IPS-NIHi11 (cell line): Measurements from ENCODE around the gene GTF2F1.
A peak's percentile ranks its signal among the peaks of the same experiment; 100 is the strongest.
"Not testable (repeated sequence)": the region's sequence is repeated elsewhere in the genome, so short reads cannot be mapped to it uniquely, and the experiment has no call there.

Experiments
- DNase-seq: peaks from one replicate; pipeline ENCODE4 v3.0.0; 2012; ENCODE audit warnings: mixed read lengths, low spot score

GTF2F1 gene

DNA sequence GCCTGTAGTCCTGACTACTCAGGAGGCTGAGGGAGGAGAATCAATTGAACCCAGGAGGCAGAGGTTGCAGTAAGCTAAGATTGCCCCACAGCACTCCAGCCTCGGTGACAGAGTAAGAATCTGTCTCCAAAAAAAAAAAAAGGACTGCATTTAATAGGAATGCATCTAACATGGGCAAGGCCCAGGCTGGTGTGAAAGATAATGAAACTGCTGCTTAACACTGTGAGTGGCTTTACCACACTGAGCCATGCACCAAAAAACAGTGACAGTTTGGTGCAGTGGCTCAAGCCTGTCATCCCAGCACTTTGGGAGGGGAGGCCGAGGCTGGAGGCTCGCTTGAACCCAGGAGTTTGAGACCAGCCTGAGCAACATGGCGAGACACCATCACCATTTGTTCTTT, 8.6 kb downstream of the GTF2F1 start:
- DNase-seq, result no peak

DNA sequence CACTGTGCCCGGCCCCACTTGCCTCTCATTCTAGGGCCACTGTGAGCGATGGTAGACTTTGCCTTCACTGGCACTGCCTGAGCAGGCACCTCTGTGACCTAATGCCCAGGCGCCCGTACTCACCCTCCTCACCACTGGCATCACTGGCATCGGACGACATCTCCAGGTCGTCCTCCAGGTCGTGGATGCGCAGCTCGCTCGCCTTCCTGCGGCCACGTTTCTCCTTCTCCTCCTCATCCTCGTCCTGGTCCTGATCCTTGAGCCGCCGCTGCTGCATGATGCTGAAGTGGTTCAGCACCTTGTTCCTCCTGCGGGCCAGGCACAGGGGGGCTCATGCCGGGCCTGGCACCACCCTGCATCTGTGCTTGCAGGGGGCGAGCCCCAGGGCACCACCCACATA, 9.8 kb downstream of the GTF2F1 start:
- no peak for DNase-seq

DNA sequence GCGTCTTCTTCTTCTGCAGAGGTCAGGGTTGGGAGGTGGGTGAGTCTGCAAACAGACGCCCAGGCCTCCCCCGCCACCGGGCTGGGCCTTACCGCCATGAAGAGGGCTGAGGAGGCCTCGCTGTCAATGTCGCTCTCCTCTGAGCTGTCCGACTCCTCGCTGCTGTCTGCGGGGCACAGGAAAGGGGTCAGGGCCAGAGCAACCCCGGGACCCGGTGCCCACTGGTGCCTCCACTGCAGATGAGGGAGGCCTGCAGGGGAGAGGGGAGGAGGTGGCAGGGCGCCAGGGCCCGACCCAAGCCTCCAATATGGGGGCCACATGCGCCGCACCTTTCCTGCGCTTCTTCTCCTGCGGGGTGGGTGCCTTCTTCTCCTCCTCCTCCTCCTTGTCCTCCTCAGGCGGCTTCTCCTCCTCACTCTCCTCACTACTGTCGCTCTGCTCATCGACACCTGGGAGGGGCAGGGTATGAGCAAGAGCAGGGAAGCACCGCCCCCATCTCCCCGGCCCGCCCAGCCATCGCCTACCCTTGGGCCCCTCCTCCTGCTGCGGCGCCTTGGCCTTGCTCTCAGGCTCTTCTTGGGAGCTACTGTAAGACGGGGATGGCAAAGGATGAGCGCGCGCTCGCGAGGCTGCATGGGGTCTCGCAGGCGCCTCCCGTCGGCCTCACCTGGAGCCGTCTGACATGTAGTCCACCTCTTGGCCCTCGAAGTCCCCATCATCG, 11.8 kb downstream of the GTF2F1 start:
- DNase-seq, result no peak

DNA sequence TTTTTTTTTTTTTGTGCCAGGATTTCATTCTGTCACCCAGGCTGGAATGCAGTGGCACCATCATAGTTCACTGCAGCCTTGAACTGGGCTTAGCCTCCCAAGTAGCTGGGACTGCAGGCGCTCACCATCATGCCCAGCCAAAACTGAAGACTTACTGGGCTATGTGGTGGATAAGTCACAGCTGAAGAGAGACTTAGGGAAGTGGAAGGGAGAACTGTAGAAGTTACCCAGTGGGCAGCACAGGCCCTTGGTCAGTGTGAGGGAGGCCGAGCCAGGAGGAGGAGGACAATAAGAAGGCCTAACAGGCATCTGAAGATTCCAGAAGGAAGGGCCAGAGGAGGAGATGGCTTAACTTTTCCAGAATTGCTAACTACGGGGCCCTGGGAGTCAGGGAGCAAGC, 13.2 kb downstream of the GTF2F1 start:
- DNase-seq, result no peak

DNA sequence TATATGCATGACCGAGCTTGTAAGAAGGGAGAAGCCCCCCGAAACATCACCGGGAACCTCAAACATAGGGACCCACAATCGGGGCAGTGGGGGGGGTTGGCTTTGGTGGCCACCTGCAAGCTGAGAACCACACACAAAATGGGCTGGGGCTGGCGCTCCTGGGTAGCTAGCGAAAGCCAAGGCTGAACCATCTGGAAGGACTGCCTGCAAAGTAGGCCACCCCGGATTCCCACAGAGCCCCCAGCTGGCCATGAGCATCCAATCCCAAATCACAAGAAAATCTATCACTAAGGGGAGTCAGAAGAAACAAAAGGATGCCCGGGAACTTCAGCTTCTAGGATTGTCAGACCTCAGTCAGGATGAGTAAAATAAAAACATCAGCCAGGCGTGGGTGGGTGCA, 14.5 kb downstream of the GTF2F1 start:
- no peak for DNase-seq

DNA sequence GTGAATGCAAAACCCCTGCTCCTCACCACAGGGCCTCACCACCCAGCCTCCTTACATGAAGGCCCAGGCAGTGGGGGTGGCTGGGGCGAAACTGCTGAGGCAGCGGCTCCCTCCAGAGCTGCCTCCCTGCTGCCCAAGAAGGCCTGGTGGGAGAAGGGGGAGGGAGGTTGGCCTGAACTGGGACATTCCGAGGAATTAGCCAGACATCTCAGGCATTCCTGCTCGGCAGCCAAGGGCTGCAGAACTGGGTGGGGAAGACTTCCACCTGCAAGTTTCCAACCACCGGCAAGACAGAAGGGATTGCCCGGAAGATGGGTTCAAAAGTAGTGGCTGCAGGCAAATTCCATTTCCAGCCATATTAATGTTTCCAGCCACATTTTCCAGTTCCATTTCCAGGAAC, 14.9 kb downstream of the GTF2F1 start:
- DNase-seq, result no peak

DNA sequence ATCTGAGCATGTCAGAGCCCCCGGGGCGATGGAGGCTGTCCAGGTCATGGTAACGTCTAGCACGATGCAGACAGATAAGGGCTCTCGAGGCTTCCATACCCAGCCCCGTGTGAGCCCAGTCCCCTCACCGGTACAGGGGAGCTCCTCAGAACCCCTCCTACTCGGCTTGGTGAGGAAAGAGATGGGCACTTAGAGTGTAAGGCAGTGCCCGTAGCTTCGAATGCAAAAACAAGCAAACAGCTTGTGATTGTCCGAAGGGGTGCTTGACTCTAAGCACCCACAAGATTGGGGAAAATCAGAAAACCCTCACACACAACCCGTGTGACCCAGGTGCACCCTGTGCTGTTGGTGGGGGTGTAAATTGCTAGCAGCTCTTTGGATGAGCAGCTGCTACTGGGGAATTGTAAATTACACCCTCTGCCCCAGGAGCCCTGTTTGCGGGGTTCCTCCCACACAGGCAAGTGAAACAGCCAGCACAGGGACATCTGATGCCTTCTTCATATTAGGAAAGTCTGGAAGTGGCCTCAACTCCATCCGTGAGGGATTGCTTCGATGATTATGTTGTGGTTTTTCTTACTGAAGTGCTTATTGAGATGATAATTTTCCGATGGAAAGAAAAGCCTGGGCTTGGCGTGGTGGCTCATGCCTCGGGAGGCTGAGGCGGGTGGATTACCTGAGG, 16.3 kb downstream of the GTF2F1 start:
- DNase-seq, result no peak

DNA sequence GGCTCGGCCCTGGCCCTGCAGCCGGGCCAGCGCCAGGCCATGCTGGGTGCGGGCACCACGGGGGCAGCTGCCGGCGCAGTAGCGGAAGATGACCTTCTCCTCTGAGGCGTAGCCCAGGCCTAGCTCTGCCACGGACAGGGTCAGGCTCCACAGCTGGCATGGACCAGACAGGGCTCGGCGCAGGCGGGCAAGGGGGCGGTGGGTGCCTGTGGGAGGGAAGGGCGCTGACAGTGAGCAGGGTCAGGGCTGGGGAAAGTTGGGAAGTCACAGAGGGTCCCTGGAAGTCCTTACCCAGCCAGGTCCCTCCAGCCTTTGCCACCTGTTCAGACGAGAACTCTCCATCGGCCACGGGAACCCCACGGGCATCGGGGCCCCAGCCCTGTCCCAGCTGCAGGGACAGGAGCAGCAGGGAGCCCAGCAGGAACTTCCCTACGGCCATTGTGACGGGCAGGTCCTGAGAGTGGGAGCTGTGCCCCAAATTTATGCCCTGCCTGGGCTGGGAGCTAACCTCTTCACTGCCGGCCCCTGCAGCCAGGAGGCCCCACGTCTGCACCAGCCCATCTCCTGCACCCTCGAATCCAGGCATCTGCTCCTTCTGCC, 17.5 kb downstream of the GTF2F1 start, which contains the start of gene PSPN:
Gene PSPN (minus strand): TSS at position 523 of the 600 bp plus-strand sequence. CDS start 84 bp downstream, at position 439.
- DNase-seq, result no peak

DNA sequence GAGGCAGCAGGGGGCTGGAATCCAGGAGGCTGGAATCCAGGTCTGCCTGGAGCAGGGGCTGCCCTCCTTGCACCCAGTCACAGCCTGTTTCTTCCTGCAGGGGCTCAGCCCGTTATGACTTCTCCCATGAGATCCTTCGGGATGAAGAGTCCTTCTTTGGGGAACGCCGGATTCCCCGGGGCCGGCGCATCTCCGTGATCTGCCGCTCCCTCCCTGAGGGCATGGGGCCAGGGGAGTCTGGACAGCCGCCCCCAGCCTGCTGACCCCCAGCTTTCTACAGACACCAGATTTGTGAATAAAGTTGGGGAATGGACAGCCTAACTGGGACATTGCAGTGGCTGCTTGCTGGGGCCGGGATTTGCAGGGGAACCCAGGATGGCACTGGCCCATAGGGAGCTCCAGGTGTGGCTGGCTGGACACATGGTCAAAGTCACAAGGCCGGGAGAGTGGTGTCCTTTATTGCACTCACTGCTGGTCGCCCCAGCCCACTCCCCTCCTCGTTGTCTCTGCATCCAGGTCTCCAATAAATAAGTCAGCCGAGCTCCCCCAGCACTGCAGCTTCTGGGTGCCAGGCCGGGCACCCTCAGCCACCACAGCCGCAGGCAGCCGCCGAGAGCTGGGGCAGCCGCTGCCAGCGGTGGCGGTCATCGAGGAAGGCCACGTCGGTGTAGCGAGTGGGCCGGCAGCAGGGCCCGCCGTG, 18.1 kb downstream of the GTF2F1 start:
- DNase-seq, result no peak

DNA sequence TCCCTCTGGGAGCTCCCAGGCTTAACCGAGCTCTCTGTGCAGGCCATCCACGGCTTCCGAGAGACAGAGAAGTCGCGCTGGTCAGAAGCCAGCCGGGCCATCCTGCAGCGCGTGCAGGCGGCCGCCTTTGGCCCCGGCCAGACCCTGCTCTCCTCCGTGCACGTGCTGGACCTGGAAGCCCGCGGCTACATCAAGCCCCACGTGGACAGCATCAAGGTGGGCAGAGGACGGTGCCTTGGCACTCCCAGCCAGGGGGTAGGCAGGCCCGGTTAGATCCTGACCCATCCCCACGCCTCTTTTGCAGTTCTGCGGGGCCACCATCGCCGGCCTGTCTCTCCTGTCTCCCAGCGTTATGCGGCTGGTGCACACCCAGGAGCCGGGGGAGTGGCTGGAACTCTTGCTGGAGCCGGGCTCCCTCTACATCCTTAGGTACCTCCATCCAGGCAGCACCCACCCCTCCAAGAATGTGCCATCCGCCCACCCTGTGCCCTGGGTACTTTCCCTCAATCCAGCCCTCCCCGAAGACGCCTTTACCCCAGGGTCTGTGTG, 18.7 kb downstream of the GTF2F1 start:
- no peak for DNase-seq

DNA sequence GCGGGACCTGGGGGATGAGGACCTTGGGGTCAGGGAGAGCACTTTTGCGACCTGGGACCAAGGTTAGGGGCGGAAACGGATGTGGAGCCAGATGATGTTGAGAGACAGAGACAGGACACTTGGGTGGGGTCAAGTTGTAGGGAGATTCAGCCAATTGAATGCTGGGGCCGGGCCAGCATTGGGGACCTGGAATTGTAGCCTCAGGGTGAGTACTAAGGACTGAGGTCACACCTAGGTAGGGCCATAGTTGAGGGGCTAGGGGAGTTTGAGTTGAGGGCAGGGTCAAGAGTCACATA, 19.2 kb downstream of the GTF2F1 start:
- DNase-seq, result no peak

DNA sequence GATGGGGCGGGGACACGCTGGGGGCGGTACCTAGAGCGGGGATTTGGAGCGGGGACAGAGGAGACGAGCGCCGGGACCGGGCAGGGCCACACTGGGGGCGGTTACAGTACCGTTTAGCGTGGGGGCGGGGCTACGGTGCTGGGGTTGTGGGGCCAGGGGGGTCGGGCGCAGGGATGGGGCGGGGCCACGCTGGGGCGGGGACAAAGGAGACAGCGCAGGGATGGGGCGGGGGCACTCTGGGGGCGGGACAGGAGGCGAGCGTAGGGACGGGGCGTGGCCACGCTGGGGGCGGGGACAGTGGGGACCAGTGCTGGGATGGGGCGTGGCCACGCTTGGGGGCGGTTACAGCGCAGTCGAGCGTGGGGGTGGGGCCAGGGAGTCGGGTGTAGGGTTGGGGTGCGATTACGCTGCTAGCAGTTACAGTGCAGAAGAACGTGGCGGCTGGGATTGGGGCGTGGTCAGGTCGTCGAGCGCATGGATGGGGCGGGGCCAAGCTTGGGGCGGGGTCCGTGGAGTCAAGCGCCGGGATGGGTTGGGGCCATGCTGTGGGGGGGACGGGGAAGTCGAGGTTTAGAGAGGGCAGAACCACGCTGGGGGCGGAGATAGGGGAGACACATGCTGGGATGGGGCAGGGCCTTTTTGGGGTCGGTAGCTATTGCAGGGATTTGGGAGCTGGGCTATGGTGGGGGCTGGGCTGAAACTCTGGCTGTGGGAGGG, 19.7 kb downstream of the GTF2F1 start:
- DNase-seq, result peak; percentile 90

DNA sequence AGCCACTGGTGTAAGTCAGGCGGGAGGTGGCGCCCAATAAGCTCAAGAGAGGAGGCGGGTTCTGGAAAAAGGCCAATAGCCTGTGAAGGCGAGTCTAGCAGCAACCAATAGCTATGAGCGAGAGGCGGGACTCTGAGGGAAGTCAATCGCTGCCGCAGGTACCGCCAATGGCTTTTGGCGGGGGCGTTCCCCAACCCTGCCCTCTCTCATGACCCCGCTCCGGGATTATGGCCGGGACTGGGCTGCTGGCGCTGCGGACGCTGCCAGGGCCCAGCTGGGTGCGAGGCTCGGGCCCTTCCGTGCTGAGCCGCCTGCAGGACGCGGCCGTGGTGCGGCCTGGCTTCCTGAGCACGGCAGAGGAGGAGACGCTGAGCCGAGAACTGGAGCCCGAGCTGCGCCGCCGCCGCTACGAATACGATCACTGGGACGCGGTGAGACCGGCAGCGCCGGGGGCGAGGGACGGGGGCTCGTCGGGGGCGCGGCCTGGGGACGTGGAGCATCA, 20.3 kb downstream of the GTF2F1 start, which contains the start of gene ALKBH7:
Gene ALKBH7 (plus strand): TSS at position 201 of the 502 bp plus-strand sequence. CDS start 27 bp downstream, at position 228.
- DNase-seq, result peak; percentile 90

DNA sequence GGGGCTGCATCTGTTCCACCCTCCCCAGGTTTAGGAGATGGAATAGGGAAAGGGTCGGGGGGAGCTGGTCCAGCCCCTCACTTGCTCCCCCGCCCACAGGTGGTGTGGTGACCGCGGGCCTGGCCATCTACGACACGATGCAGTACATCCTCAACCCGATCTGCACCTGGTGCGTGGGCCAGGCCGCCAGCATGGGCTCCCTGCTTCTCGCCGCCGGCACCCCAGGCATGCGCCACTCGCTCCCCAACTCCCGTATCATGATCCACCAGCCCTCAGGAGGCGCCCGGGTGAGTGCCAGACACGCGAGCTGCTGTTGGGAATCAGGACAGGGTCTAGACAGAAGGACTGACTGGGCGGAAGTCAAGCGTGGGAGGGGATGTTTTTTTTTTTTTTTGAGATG, 28.6 kb downstream of the GTF2F1 start:
- no peak for DNase-seq

DNA sequence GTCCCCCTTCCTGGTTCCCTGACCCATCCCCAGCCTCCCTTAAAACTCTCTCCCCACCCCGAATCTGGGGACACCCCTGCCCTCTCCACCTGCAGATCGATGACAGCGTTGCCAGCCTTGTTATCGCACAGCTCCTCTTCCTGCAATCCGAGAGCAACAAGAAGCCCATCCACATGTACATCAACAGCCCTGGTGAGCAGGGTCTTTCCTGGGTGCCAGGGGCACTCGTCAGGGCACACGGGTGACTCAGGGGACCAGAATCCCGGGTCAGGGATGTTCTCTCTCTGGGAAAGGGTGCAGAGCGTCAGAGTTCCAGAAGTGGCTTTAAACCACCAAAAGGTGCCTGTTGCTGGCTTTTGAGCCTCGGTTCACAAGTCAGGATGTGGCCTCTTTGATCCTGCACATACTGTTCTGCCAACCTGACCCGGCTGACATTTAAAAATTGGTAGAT, 30.6 kb downstream of the GTF2F1 start:
- no peak for DNase-seq

DNA sequence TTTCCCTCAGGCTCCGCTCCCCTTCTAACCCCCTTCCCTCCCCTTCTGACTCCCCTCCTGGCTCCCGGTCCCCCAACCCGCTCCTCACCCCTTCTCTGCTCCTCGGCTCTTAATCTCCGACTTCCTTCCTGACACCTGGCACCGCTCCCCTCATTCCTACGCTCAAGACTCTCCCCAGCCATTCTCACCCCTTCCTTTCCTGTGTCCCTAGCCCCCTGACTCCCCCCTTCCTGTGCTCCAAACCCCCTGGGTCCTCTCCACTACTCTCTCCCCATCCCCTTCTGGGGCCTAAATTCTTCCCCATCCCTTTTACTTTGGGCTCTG, 31.0 kb downstream of the GTF2F1 start:
- no peak for DNase-seq

DNA sequence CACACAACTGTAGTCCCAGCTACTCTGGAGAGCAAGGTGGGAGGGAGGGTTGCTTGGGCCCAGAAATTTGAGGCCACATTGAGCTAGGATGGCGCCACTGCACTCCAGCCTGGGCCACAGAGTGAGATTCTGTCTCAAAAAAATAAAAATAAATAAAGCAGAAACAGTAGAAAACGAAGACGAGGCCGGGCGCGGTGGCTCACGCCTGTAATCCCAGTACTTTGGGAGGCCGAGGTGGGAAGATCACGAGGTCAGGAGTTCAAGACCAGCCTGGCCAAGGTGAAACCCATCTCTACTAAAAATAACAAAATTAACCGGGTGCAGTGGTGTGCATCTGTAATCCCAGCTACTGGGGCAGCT, 32.1 kb downstream of the GTF2F1 start:
- not testable (repeated sequence) for DNase-seq

DNA sequence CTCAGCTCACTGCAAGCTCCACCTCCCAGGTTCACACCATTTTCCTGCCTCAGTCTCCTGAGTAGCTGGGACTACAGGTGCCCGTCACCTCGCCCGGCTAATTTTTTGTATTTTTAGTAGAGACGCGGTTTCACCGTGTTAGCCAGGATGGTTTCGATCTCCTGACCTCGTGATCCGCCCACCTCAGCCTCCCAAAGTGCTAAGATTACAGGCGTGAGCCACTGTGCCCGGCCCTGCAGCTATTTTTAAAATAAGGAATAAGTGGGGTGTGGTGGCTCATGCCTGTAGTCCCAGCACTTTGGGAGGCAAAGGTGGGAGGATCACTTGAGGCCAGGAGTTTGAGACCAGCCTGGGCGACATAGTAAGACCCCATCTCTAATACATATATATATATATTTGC, 32.5 kb downstream of the GTF2F1 start:
- not testable (repeated sequence) for DNase-seq

DNA sequence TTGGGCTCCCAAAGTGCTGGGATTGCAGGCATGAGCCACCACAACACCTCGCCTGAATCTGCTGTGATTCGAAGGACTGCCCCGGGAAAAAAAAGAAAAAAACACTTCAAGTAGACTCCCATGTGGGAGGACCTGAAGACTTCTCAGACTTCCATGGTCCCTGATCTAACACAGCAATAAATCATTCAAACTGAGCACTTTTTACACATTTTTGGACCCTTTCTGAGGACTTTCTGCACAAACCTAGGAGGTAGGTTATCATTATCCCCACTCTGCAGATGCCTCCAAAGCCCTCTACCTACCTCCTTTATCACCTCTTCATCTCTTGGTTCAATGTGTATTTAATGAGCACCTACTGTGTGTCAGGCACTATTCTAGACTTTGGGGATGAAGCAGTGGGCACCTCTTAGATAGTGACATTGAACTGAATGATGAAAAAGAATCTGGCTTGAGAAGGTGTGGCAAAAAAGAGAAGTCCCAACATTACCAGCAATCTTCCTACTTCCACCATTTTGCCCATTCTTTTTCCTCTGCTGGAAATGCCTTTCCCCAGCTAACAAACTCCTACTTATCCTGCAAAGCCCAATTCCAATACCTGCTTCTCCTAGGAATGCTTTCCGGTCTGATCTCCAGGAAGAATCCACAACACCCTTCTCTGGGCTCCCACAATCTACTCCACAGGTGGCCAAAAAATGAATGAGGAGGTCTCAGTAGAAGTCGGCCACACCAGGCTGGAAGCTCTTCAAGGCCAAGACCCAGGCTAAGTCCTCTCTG, 33.2 kb downstream of the GTF2F1 start:
- no peak for DNase-seq

DNA sequence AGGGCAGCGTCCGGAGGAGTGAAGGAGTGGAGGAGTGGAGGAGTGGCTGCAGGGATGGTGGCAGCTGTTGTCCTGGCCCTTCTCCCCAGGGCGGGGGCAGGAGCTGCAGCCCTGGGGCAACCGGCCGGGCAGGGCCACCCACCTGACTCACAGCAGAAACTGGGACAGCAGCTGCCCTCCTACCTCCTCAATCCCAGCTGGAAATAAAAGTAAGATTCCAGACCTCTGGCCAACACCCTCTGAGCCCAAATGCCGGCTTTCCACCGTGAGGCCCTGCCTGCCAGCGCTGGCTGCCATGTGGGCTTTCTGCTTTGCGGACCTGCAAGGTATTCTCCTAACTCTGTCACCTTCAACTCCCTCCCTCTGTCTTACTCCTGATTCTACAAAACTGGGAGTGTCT, 35.0 kb downstream of the GTF2F1 start:
- no peak for DNase-seq

DNA sequence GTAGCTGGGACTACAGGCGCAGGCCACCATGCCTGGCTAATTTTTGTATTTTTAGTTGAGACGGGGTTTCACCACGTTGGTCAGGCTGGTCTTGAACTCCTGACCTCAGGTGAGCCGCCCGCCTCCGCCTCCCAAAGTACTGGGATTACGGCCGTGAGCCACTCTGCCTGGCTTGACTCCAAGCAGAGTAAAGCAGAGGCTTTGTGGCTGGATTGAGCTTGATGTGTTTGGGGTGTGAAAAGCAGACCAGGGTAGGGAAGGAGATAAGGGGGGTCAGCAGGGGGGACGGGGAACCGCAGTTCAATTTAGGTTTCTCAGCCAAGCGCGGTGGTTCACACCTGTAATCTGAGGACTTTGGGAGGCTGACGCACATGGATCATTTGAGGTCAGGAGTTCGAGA, 35.8 kb downstream of the GTF2F1 start:
- DNase-seq, result no peak
